ENCODE data around the gene PAF1.

Gene PAF1

GRCh38 chr19:39385629-39386411 is 5.1 kb downstream of the PAF1 start:
- Histone ChIP-seq H3K4me2 (ENCODE audit: low read depth, low read length) (no peak overlapping the region), H4K20me1 (ENCODE audit: insufficient read depth, low read length) (no peaks in the 10 kb centered on the region), H3K27ac (ENCODE audit: low read length) (no peak overlapping the region), H3K4me3 (ENCODE audit: low read length) (no peak overlapping the region), H3K9me2 (replicated peaks; ENCODE audit: insufficient read depth, low read length) (no peaks in the 10 kb centered on the region), H3K36me3 (replicated peaks; ENCODE audit: insufficient read depth, low read length) (no peaks in the 10 kb centered on the region), H3K27me3 (replicated peaks; ENCODE audit: insufficient read depth, low read length) (no peaks in the 10 kb centered on the region), H3F3A (ENCODE audit: insufficient read depth, low read length) (no peaks in the 10 kb centered on the region), H2AFZ (ENCODE audit: low read length) (no peak overlapping the region), H3K9me3 (replicated peaks; ENCODE audit: insufficient read depth, low read length) (no peaks in the 10 kb centered on the region), H3K9ac (ENCODE audit: low read length) (no peak overlapping the region), H3K4me1 (ENCODE audit: low read length) (peaks cover 7% of the 10 kb centered on the region), H3K79me2 (ENCODE audit: low read length) (peaks cover 19% of the 10 kb centered on the region)
- DNase-seq, result no peak
- TF ChIP-seq CTCF (IDR thresholded peaks at IDR 0.05; ENCODE audit: low read length) (no peak), EZH2 (optimal IDR thresholded peaks at IDR 0.05; ENCODE audit: low read depth, low read length) (no peak), EZH2phosphoT487 (IDR thresholded peaks at IDR 0.05; ENCODE audit: low read length) (no peak)

GRCh38 chr19:39384839-39385568 is 5.9 kb downstream of the PAF1 start:
- Histone ChIP-seq H3K4me3 (ENCODE audit: low read length) (no peak overlapping the region), H3K9ac (ENCODE audit: low read length) (no peak overlapping the region), H3K9me3 (replicated peaks; ENCODE audit: insufficient read depth, low read length) (no peaks in the 10 kb centered on the region), H3F3A (ENCODE audit: insufficient read depth, low read length) (no peaks in the 10 kb centered on the region), H3K79me2 (ENCODE audit: low read length) (peaks cover 12% of the 10 kb centered on the region), H3K27ac (ENCODE audit: low read length) (no peak overlapping the region), H2AFZ (ENCODE audit: low read length) (no peak overlapping the region), H3K4me2 (ENCODE audit: low read depth, low read length) (no peak overlapping the region), H3K36me3 (replicated peaks; ENCODE audit: insufficient read depth, low read length) (no peaks in the 10 kb centered on the region), H4K20me1 (ENCODE audit: insufficient read depth, low read length) (no peaks in the 10 kb centered on the region), H3K4me1 (ENCODE audit: low read length) (peaks cover 5% of the 10 kb centered on the region), H3K27me3 (replicated peaks; ENCODE audit: insufficient read depth, low read length) (no peaks in the 10 kb centered on the region), H3K9me2 (replicated peaks; ENCODE audit: insufficient read depth, low read length) (no peaks in the 10 kb centered on the region)
- TF ChIP-seq CTCF (IDR thresholded peaks at IDR 0.05; ENCODE audit: low read length) (no peak), EZH2phosphoT487 (IDR thresholded peaks at IDR 0.05; ENCODE audit: low read length) (no peak)
- DNase-seq, result no peak

GRCh38 chr19:39382991-39383828 is 7.7 kb downstream of the PAF1 start:
- no peak for DNase-seq
- H3F3A ChIP-seq (ENCODE audit: insufficient read depth, low read length), result no peaks in the 10 kb centered on the region
- no peaks in the 10 kb centered on the region for H3K36me3 ChIP-seq (replicated peaks; ENCODE audit: insufficient read depth, low read length)
- H3K27ac ChIP-seq (ENCODE audit: low read length), result no peak overlapping the region
- TF ChIP-seq EZH2 (optimal IDR thresholded peaks at IDR 0.05; ENCODE audit: low read depth, low read length) (no peak), EZH2phosphoT487 (IDR thresholded peaks at IDR 0.05; ENCODE audit: low read length) (no peak), CTCF (IDR thresholded peaks at IDR 0.05; ENCODE audit: low read length) (no peak)
- H4K20me1 ChIP-seq (ENCODE audit: insufficient read depth, low read length), result no peaks in the 10 kb centered on the region
- H3K79me2 ChIP-seq (ENCODE audit: low read length), result no peaks in the 10 kb centered on the region
- no peak overlapping the region for H3K4me3 ChIP-seq (ENCODE audit: low read length)
- no peak overlapping the region for H2AFZ ChIP-seq (ENCODE audit: low read length)
- no peaks in the 10 kb centered on the region for H3K9me2 ChIP-seq (replicated peaks; ENCODE audit: insufficient read depth, low read length)
- H3K9me3 ChIP-seq (replicated peaks; ENCODE audit: insufficient read depth, low read length), result no peaks in the 10 kb centered on the region
- no peak overlapping the region for H3K4me2 ChIP-seq (ENCODE audit: low read depth, low read length)
- no peak overlapping the region for H3K9ac ChIP-seq (ENCODE audit: low read length)
- no peaks in the 10 kb centered on the region for H3K4me1 ChIP-seq (ENCODE audit: low read length)
- H3K27me3 ChIP-seq (replicated peaks; ENCODE audit: insufficient read depth, low read length), result no peaks in the 10 kb centered on the region

Data from MM.1S (cell line).